Testis (tissue), 2 donors: ENCODE data around the gene ANGPT4.

Experiments used
- POLR2A ChIP-seq: fragments of 450-650 bp; IDR thresholded peaks from one replicate; pipeline ENCODE4 v1.6.1; 2017; ENCODE audit warnings: antibody characterized with exemption, mild to moderate bottlenecking, moderate library complexity
- TF ChIP-seq, protein P1 (sequence below), 3 experiments: fragments of 450-650 bp in 2 of 3; fragments of 200-600 bp in 1 of 3; sonication (generic) in 1 of 3; IDR thresholded peaks; one replicate each; pipeline ENCODE4 v1.5.1; 2016 to 2019; ENCODE audit warnings: antibody characterized with exemption in 3 of 3, mild to moderate bottlenecking in 2 of 3, moderate library complexity in 1 of 3

DNA sequence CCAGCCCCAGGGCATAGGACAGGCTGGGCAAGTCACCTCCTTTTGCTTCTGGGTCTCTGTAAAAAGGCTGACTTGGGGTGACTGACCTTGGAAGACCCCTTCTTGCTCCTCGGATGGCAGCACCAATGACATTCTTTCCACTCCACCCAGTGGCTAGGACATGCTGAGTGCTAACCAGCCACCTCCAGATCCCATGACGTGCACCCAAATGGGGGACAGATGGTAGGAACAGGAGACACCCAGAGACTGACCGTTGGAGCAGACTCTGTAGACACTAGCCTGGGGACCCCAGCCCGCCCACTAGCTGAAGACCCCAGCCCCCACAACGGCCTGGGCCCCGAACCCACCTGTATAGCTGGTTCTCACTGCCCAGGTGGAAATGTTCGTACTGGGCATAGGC lies 38.3 kb downstream of the ANGPT4 start:
- TF ChIP-seq POLR2A: no peak
- TF ChIP-seq, protein P1, sequence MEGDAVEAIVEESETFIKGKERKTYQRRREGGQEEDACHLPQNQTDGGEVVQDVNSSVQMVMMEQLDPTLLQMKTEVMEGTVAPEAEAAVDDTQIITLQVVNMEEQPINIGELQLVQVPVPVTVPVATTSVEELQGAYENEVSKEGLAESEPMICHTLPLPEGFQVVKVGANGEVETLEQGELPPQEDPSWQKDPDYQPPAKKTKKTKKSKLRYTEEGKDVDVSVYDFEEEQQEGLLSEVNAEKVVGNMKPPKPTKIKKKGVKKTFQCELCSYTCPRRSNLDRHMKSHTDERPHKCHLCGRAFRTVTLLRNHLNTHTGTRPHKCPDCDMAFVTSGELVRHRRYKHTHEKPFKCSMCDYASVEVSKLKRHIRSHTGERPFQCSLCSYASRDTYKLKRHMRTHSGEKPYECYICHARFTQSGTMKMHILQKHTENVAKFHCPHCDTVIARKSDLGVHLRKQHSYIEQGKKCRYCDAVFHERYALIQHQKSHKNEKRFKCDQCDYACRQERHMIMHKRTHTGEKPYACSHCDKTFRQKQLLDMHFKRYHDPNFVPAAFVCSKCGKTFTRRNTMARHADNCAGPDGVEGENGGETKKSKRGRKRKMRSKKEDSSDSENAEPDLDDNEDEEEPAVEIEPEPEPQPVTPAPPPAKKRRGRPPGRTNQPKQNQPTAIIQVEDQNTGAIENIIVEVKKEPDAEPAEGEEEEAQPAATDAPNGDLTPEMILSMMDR (IDR thresholded peaks at IDR 0.05): no peak
